SK-N-MC (cell line): ENCODE results near the gene RTN1.

ENCODE experiments used
- EZH2 ChIP-seq: fragments of 200-600 bp; sonication (generic); IDR thresholded peaks from one replicate; pipeline ENCODE4 v1.6.1; 2017; ENCODE audit warnings: antibody characterized with exemption
- POLR2AphosphoS5 ChIP-seq: IDR thresholded peaks from 2 replicates; pipeline ENCODE4 v1.6.1; 2012; ENCODE audit warnings: mild to moderate bottlenecking, low read depth, low read length, borderline replicate concordance

DNA sequence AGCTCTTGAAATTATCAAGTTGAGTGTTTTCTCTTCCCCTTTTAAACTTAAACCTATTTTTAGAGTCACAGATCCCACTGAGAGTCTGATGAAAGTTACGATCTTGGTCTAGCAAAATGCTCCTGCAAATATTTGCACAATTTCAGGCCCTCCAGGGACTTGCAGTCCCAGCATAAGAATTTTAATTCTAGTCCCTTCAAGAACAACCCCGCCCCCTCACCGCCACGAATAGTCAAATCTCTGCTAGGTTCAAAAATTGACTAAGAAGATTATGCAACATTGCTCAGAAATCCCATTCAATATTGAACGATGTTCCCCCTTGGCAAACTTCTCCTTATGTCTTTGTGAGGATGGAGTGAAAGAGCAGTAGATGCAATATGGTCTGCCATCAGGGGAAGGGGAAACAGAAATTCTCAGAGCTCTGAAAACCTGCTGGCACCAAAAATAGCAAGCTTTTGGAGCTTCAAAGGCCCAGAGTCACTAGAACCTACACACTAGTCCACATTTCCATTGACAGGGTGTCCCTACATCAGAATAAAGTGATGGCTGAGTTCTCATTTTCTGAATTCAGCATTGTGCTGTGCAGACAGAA lies 166.4 kb downstream of the RTN1 start:
- TF ChIP-seq EZH2: no peak
- no peak for TF ChIP-seq POLR2AphosphoS5
